NCI-H446 (cell line): ENCODE data around the gene CLRN3.

Experiments used
- DNase-seq, 2 experiments: peaks; one replicate each; lab custom pipeline; 2025; lab: John Stamatoyannopoulos, UW

The CLRN3 gene

GRCh38 chr10:127874671-127875448 lies 17.9 kb downstream of the CLRN3 start:
- DNase-seq: no peak

GRCh38 chr10:127873901-127874470 lies 18.8 kb downstream of the CLRN3 start:
- no peak for DNase-seq

GRCh38 chr10:127872871-127873600 lies 19.7 kb downstream of the CLRN3 start:
- DNase-seq: no peak

- DNase-seq: no peak
Measured at GRCh38 chr10:127872011-127872761, 20.6 kb downstream of the CLRN3 start.

GRCh38 chr10:127871631-127872010 lies 21.1 kb downstream of the CLRN3 start:
- no peak for DNase-seq

GRCh38 chr10:127869329-127869728 lies 23.4 kb downstream of the CLRN3 start:
- DNase-seq: no peak

GRCh38 chr10:127867805-127868204 lies 24.9 kb downstream of the CLRN3 start:
- no peak for DNase-seq

- DNase-seq: no peak
Measured at GRCh38 chr10:127866276-127867013, 26.3 kb downstream of the CLRN3 start.

GRCh38 chr10:127863231-127863825 lies 29.4 kb downstream of the CLRN3 start:
- DNase-seq: no peak

GRCh38 chr10:127860592-127860991 lies 32.1 kb downstream of the CLRN3 start:
- DNase-seq: no peak

GRCh38 chr10:127855976-127856375 lies 36.8 kb downstream of the CLRN3 start:
- no peak for DNase-seq

- no peak for DNase-seq
Measured at GRCh38 chr10:127855591-127855881, 37.2 kb downstream of the CLRN3 start.

GRCh38 chr10:127854769-127855590 lies 37.8 kb downstream of the CLRN3 start:
- no peak for DNase-seq

GRCh38 chr10:127853868-127854768 lies 38.6 kb downstream of the CLRN3 start:
- DNase-seq: peak in 1 of 2 experiments; percentile 43

GRCh38 chr10:127852456-127852855 lies 40.3 kb downstream of the CLRN3 start:
- no peak for DNase-seq

GRCh38 chr10:127851661-127852194 lies 41.0 kb downstream of the CLRN3 start:
- no peak for DNase-seq

GRCh38 chr10:127850944-127851343 lies 41.8 kb downstream of the CLRN3 start:
- DNase-seq: no peak

- DNase-seq: no peak
Measured at GRCh38 chr10:127849921-127850320, 42.8 kb downstream of the CLRN3 start.

- no peak for DNase-seq
Measured at GRCh38 chr10:127849224-127849623, 43.5 kb downstream of the CLRN3 start.
